Central memory CD8-positive, alpha-beta T cell (primary cell): Measurements from ENCODE around the gene BET1L.
"Not testable (repeated sequence)": the region's sequence is repeated elsewhere in the genome, so short reads cannot be mapped to it uniquely, and the experiment has no call there.

Source experiments
- ATAC-seq: fragments of 150-1000 bp; cut with Tn5 transposase; replicated peaks from 2 replicates; pipeline ENCODE4 v1.10.0; 2022; ENCODE audit warnings: mild to moderate bottlenecking, moderate FRiP score, moderate number of reproducible peaks; ENCODE audit not compliant: poor library complexity, severe bottlenecking; ENCODE audit errors: extremely low read depth
- DNase-seq, 2 donors: peaks; one replicate each; pipeline ENCODE4 v3.0.0; 2021; ENCODE audit warnings: low spot score in 2 of 2
- H3K27ac Mint-ChIP-seq: one replicate; pipeline ENCODE4 v1.8.0; 2022; ENCODE audit warnings: low read depth, mild to moderate bottlenecking, moderate library complexity, mixed read lengths
- H3K27me3 Mint-ChIP-seq: one replicate; pipeline ENCODE4 v1.8.0; 2022; ENCODE audit warnings: mixed read lengths
- H3K36me3 Mint-ChIP-seq: one replicate; pipeline ENCODE4 v1.8.0; 2022; ENCODE audit warnings: mild to moderate bottlenecking, moderate library complexity, mixed read lengths; ENCODE audit not compliant: insufficient read depth
- H3K4me1 Mint-ChIP-seq: one replicate; pipeline ENCODE4 v1.8.0; 2022; ENCODE audit warnings: mixed read lengths
- H3K4me3 Mint-ChIP-seq: one replicate; pipeline ENCODE4 v1.8.0; 2022; ENCODE audit warnings: mild to moderate bottlenecking, moderate library complexity, mixed read lengths
- H3K9me3 Mint-ChIP-seq: one replicate; pipeline ENCODE4 v1.8.0; 2022; ENCODE audit warnings: mixed read lengths

BET1L gene

DNA sequence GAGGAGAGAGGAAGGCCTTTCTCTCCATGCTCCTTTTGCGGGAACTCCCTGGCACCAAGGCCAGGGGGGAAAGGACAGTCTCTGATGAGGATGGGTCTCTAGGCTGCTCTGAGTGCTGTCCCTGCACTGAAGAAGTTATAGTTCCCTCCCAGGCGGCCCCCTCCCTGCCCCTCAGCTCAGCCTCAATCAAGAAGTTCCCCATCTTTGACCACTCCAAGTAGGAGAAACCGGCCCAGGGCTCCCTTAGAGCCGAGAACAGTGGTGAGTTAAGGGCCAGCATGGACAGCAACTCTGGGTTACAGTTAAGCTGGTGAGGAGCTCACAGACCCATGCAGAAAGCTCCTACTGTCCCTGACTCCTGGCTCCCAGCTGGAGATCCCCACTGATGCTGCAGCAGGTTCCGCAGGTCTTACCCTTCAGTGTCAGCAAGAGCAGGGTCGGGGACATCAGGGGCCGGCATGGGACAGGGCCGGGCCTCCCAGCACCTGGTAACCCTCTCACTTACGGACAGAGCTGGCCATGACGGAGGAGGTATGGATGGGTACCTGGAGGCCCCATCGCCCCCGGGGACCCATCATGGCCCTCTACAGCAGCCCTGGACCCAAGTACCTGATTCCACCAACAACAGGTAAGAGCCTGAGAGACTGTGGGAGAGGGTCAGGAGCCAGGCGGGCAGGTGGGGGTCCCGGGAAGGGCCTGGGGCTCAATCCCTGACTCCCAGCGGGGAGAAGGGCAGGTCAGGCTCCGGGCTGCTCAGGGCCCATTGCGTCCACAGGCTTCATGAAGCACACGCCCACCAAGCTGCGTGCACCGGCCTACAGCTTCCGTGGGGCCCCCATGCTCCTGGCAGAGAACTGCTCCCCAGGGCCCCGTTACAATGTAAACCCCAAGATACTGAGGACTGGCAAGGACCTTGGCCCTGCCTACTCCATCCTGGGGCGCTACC, 10.1 kb downstream of the BET1L start:
- Mint-ChIP-seq H3K9me3 (no peaks in the 10 kb centered on the region), H3K27ac (no peak overlapping the region), H3K4me3 (no peak overlapping the region), H3K27me3 (no peaks in the 10 kb centered on the region), H3K4me1 (peaks cover 8% of the 10 kb centered on the region), H3K36me3 (peaks cover 3% of the 10 kb centered on the region)
- DNase-seq: no peak
- no peak for ATAC-seq

DNA sequence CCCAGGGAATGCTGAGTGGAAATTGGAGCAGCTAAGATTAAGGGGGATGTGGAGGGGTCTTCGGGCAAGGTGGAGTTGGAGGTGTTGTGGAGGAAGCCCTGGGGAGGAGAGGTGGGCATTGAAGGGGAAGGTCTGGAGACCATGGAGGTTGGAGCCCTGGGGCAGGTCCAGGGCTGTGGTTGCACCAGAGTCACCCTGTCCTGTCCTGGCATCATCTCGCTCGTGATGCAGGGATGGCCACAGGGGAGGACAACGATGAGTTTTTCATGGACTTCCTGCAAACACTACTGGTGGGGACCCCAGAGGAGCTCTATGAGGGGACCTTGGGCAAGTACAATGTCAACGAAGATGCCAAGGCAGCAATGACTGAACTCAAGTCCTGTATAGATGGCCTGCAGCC, 13.7 kb downstream of the BET1L start:
- H3K36me3 Mint-ChIP-seq, ATAC-seq: not testable (repeated sequence)

DNA sequence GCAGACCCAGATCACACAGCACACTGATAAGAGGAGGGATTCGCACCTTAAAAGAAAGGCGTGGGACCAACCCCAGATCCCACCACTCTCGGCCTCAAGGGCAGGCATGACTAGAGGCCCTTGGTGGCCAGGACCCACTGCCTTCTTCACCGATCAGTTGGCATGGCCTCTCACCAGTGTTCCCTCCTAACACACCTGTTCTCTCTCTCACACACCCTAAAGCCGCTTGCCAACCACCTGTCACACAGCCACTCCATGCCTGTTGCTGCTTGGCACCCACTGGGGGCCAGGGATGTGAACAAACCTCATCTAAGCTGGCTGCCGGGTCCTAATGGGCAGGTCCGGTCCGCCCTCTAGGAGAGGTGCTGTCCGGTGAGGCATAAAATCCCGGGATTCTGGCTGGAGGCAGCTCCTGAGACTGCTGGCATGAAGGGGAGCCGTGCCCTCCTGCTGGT, 14.5 kb downstream of the BET1L start, which contains the start of gene SCGB1C1:
Gene SCGB1C1 (plus strand): TSS at position 405 of the 455 bp plus-strand sequence. CDS start 22 bp downstream, at position 427.
- H3K4me3 Mint-ChIP-seq, H3K27me3 Mint-ChIP-seq, H3K36me3 Mint-ChIP-seq: not testable (repeated sequence)

More for the DNA sequence above, 13.7 kb downstream of the BET1L start:
- not testable (repeated sequence) for H3K27me3 Mint-ChIP-seq, H3K9me3 Mint-ChIP-seq, H3K4me3 Mint-ChIP-seq, H3K27ac Mint-ChIP-seq
- peaks cover 10% of the 10 kb centered on the region for H3K4me1 Mint-ChIP-seq
- peak in 1 of 2 donors; percentile 11 for DNase-seq

DNA sequence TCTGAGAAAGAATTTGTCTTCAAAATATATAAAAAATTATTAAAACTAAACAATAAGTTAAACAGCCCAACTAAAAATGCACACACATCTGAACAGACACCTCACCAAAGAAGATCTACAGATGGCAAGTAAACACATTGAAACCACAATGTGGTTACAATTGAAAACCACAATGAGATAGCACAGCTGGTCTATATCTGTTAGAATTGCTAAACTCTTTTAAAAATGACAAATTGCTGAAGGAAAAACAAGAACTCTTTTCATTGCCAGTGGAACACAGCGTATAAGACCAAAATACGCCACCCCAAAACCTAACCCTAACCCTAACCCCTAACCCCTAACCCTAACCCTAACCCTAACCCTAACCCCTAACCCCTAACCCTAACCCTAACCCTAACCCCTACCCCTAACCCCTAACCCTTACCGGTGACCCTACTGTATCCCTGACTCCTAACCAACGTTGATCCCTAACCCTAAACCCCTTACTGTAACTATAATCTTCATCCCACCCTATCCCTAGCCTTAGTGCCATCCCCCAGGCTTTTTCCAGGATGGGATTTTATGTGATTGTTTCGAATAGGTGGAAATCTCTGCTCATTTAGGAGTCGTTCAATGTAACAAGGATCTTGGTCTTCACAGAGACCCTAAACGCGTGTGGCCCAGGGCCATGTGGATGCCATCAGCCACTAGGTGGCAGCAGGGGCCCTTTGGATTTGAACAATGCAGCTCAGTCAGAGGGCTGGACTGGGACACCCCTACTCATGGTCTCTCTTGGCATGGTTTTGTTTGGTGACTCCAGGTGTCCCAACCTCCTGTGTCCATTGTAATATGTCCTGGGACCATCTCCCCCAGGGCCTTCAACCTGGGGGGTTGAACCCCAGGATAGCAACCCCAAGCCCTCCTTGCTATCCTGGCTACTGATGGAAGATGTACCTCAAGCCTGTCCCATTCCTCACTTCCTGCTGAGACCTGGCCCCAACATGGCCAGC, 15.4 kb downstream of the BET1L start:
- not testable (repeated sequence) for H3K9me3 Mint-ChIP-seq, H3K27me3 Mint-ChIP-seq, H3K36me3 Mint-ChIP-seq
- peak overlapping the region; percentile 56 for H3K4me3 Mint-ChIP-seq
- peak overlapping the region; percentile 75 for H3K27ac Mint-ChIP-seq
- peaks cover 10% of the 10 kb centered on the region for H3K4me1 Mint-ChIP-seq
- DNase-seq (peak in 1 of 2 donors; percentile 37), ATAC-seq (peak; percentile 73)

More for the DNA sequence above, 14.5 kb downstream of the BET1L start, which contains the start of gene SCGB1C1:
- H3K4me1 Mint-ChIP-seq: peaks cover 10% of the 10 kb centered on the region
- not testable (repeated sequence) for ATAC-seq, H3K9me3 Mint-ChIP-seq, DNase-seq
- H3K27ac Mint-ChIP-seq: peak within 1 kb of the TSS; percentile 75

DNA sequence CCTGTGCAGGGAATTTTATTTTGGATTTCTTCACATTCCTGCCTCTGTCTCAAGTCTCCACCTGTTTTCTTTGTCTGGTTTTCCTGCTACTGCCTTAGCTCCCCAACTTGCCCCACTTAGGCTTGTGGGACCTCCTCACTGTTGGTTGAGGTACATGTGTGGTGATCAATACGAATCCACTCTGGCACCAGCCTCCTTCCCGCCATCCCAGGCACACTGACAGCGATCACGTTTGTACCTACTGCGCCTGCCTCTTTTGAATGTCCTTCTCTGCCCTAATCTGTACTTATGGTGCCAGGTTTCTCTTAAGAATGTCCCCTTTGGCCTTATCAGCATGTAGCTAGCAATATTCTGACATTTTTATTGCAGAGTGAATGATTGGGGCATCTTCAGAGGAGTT, 16.7 kb downstream of the BET1L start:
- DNase-seq, H3K9me3 Mint-ChIP-seq, H3K4me3 Mint-ChIP-seq, ATAC-seq, H3K36me3 Mint-ChIP-seq, H3K27ac Mint-ChIP-seq, H3K27me3 Mint-ChIP-seq: not testable (repeated sequence)
- peaks cover 10% of the 10 kb centered on the region for H3K4me1 Mint-ChIP-seq

DNA sequence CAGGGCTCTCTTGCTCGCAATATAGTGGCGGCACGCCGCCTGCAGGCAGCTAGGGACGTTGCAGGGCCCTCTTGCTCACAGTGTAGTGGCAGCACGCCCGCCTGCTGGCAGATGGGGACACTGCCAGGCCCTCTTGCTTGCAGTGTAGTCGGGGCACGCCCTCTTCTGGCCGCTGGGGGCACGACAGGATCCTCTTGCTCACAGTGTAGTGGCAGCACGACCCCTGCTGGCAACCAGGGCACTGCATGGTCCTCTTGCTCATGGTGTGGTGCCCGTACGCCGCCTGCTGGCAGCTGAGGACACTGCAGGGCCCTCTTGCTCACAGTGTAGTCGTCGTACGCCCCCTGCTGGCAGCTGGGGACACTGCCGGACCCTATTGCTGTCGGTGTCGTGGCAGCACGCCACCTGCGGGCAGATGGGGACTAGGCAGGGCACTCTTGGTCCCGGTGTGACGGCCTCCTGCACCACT, 17.3 kb downstream of the BET1L start:
- H3K4me3 Mint-ChIP-seq, H3K36me3 Mint-ChIP-seq, H3K27ac Mint-ChIP-seq, H3K9me3 Mint-ChIP-seq, H3K27me3 Mint-ChIP-seq: not testable (repeated sequence)
- peaks cover 10% of the 10 kb centered on the region for H3K4me1 Mint-ChIP-seq
- peak; percentile 47 for ATAC-seq
- DNase-seq: peak in 1 of 2 donors; percentile 45

DNA sequence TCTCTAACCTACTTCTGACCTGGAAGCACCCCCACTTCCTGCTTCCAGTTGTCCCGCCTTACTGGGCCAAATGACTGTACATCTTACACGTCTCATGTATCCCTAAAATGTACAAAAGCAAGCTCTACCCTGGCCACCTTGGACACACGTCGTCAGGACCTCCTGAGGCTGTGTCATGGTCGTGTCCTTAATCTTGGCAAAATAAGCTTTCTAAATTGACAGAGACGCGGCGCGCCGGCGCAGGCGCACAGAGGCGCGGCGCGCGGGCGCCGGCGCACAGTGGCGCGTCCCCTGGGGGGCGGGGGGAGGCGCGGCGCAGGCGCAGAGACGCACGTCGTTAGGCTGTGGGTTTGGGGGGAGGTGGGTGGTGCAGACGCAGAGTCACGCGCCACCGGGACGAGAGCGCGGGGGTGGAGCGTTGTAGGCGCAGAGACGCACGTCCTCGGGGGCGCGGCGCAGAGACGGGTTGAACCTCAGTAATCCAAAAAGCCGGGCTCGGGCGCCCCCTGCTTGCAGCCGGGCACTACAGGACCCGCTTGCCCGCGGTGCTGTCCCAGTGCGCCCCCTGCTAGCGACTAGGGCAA, 17.9 kb downstream of the BET1L start:
- H3K36me3 Mint-ChIP-seq, DNase-seq, H3K27ac Mint-ChIP-seq, H3K27me3 Mint-ChIP-seq, H3K9me3 Mint-ChIP-seq, H3K4me3 Mint-ChIP-seq, ATAC-seq: not testable (repeated sequence)
- peaks cover 10% of the 10 kb centered on the region for H3K4me1 Mint-ChIP-seq

DNA sequence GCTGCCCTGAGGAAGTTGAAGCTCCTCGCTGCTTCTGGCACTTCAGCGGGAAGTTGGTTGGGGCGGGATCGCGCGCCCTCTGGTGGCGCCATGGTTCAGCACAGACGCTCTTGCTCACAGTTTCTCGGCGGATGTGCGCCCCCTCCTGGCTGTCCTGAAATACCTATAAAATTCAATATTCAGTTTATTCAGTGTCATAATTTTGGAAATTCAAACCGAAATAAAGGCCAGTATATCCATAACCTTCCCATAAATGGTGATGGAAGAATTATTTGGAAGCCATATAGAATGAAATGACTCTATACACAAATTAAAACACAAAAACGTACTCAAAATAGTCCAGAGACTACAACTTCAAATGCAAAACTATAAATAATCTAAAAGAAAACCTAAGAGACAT, 27.0 kb downstream of the BET1L start:
- H3K4me1 Mint-ChIP-seq, H3K4me3 Mint-ChIP-seq, H3K27me3 Mint-ChIP-seq, H3K36me3 Mint-ChIP-seq, H3K9me3 Mint-ChIP-seq, DNase-seq, ATAC-seq, H3K27ac Mint-ChIP-seq: not testable (repeated sequence)
